Tibial nerve (tissue), 4 donors: Measurements from ENCODE around the gene URB1. TPM values are rescaled to one million over a fixed set of nuclear protein-coding genes. Genes with fewer than 3 reads are reported as not detected.

Source experiments
- DNase-seq, 2 donors: peaks; one replicate each; pipeline ENCODE4 v3.0.0-alpha.2; 2019; ENCODE audit warnings: low spot score in 2 of 2
- H3K27ac ChIP-seq, 4 donors: fragments of 200-600 bp; sonication (generic) in 3 of 4; one replicate each; pipeline ENCODE4 v1.5.1; 2017 to 2019; ENCODE audit warnings: mild to moderate bottlenecking in 1 of 4
- H3K27me3 ChIP-seq, 2 donors: fragments of 200-600 bp; sonication (generic) in 1 of 2; one replicate each; pipeline versions ENCODE4 v1.5.1 to v1.6.0; 2017 to 2019
- H3K36me3 ChIP-seq, 3 donors: fragments of 200-600 bp; sonication (generic); one replicate each; pipeline ENCODE4 v1.5.1; 2018 to 2019
- H3K4me1 ChIP-seq, 4 donors: fragments of 200-600 bp; sonication (generic) in 3 of 4; one replicate each; pipeline ENCODE4 v1.5.1; 2017 to 2019
- H3K4me3 ChIP-seq, 4 donors: fragments of 200-600 bp; sonication (generic) in 3 of 4; one replicate each; pipeline ENCODE4 v1.5.1; 2017 to 2019; ENCODE audit warnings: mild to moderate bottlenecking in 1 of 4, moderate library complexity in 1 of 4
- H3K9me3 ChIP-seq, 4 donors: fragments of 200-600 bp; sonication (generic) in 3 of 4; one replicate each; pipeline ENCODE4 v1.5.1; 2017 to 2019
- CTCF ChIP-seq, 5 experiments: fragments of 200-600 bp in 3 of 5; fragments of 450-650 bp in 2 of 5; sonication (generic) in 3 of 5; IDR thresholded peaks; one replicate each; pipeline ENCODE4 v1.5.1; 2016 to 2019; ENCODE audit warnings: antibody characterized with exemption in 5 of 5, mild to moderate bottlenecking in 3 of 5, moderate library complexity in 2 of 5
- EP300 ChIP-seq, 2 donors: sonication (generic); formaldehyde crosslinking; IDR thresholded peaks; one replicate each; pipeline ENCODE4 v1.6.1; 2017; ENCODE audit warnings: antibody characterized with exemption in 2 of 2, mild to moderate bottlenecking in 1 of 2
- POLR2A ChIP-seq, 2 donors: fragments of 450-650 bp; IDR thresholded peaks; one replicate each; pipeline ENCODE4 v1.6.1; 2017; ENCODE audit warnings: antibody characterized with exemption in 2 of 2, mild to moderate bottlenecking in 2 of 2, moderate library complexity in 2 of 2
- WGBS, 2 donors: methylation state at CpG; one replicate each; pipeline ENCODE4 v1.1.5; 2018; 5-methylcytosine and 5-hydroxymethylcytosine counted together
- total RNA-seq, 4 donors: library from RNA; depleted of rRNA; stranded (reverse); fragments of >200 nt; gene quantifications; one replicate each; pipeline ENCODE4 v1.1.0, GENCODE V29; 2016

The URB1 gene
- total RNA-seq, 4 donors from 2014 or later, result 18.6 to 29.4 (median 22.2) TPM

- no peaks in the 10 kb centered on the region for H3K9me3 ChIP-seq
- H3K4me1 ChIP-seq, result peaks cover 0 to 1% (median 0%) of the 10 kb centered on the region in 4 donors
- TF ChIP-seq EP300 (IDR thresholded peaks at IDR 0.05), result no peak
- no peak for TF ChIP-seq POLR2A (IDR thresholded peaks at IDR 0.05)
- TF ChIP-seq CTCF (IDR thresholded peaks at IDR 0.05), result no peak
- H3K36me3 ChIP-seq, result peaks cover 0 to 14% (median 0%) of the 10 kb centered on the region in 3 donors
- H3K4me3 ChIP-seq, result no peak overlapping the region
- H3K27ac ChIP-seq, result no peak overlapping the region
- no peak for DNase-seq
- no peaks in the 10 kb centered on the region for H3K27me3 ChIP-seq
- WGBS, 2 donors, result 94 to 96% methylated on average over 4 of the region's 4 CpGs
Measured at GRCh38 chr21:32285476-32285875, 107.3 kb downstream of the URB1 start.

DNA sequence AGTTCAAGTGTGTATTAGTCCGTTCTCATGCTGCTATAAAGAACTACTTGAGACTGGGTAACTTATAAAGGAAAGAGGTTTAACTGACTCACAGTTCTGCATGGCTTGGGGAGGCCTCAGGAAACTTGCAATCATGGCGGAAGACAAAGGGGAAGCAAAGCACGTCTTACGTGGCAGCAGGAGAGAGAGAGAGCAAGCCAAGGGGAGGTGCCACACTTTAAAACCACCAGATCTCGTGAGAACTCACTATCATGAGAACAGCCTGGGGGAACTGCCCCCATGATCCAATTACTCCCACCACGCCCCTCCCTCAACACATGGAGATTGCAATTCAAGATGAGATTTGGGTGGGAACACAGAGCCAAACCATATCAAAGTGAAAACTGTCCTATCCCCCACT is 109.8 kb downstream of the URB1 start:
- H3K4me3 ChIP-seq, result no peak overlapping the region
- H3K36me3 ChIP-seq, result peaks cover 0 to 14% (median 0%) of the 10 kb centered on the region in 3 donors
- H3K27me3 ChIP-seq, result no peaks in the 10 kb centered on the region
- 79 to 88% methylated on average over 6 of the region's 6 CpGs for WGBS, 2 donors
- no peak for DNase-seq
- peaks cover 0 to 21% (median 9%) of the 10 kb centered on the region in 4 donors for H3K4me1 ChIP-seq
- no peak overlapping the region for H3K27ac ChIP-seq
- TF ChIP-seq POLR2A (IDR thresholded peaks at IDR 0.05), result no peak
- TF ChIP-seq EP300 (IDR thresholded peaks at IDR 0.05), result no peak
- TF ChIP-seq CTCF (IDR thresholded peaks at IDR 0.05), result no peak
- no peaks in the 10 kb centered on the region for H3K9me3 ChIP-seq

GRCh38 chr21:32281531-32281930 is 111.3 kb downstream of the URB1 start:
- H3K27me3 ChIP-seq, result no peaks in the 10 kb centered on the region
- DNase-seq, result no peak
- H3K4me3 ChIP-seq, result no peak overlapping the region
- H3K4me1 ChIP-seq, result peaks cover 0 to 29% (median 12%) of the 10 kb centered on the region in 4 donors
- no peak for TF ChIP-seq EP300 (IDR thresholded peaks at IDR 0.05)
- no peak for TF ChIP-seq CTCF (IDR thresholded peaks at IDR 0.05)
- no peak for TF ChIP-seq POLR2A (IDR thresholded peaks at IDR 0.05)
- H3K9me3 ChIP-seq, result no peaks in the 10 kb centered on the region
- H3K27ac ChIP-seq, result no peak overlapping the region
- peaks cover 0 to 14% (median 0%) of the 10 kb centered on the region in 3 donors for H3K36me3 ChIP-seq
- 90% methylated on average over 7 of the region's 7 CpGs for WGBS, 2 donors

DNA sequence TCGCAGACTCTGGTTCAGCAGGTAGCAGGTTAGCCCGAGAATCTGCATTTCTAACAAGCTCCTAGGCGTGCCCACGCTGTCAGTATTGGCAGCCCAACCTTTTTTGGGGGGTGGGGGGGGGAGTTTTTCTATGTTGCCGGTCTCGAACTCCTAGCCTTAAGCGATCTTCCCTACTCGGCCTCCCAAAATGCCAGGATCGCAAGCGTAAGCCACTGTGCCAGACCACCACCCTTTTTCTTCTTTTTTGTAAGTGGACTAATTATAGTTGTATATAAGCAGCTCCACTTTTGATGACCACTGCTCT is 113.5 kb downstream of the URB1 start:
- no peak for TF ChIP-seq EP300 (IDR thresholded peaks at IDR 0.05)
- H3K9me3 ChIP-seq, result no peaks in the 10 kb centered on the region
- peaks cover 0 to 29% (median 12%) of the 10 kb centered on the region in 4 donors for H3K4me1 ChIP-seq
- peak overlapping the region; percentile 24 to 88 (median 72) for H3K27ac ChIP-seq
- H3K36me3 ChIP-seq, result peaks cover 0 to 18% (median 0%) of the 10 kb centered on the region in 3 donors
- DNase-seq, result no peak
- no peaks in the 10 kb centered on the region for H3K27me3 ChIP-seq
- peak overlapping the region; percentile 60 to 99 (median 78) for H3K4me3 ChIP-seq
- 5 to 7% methylated on average over 9 to 10 of the region's 10 CpGs for WGBS, 2 donors

DNA sequence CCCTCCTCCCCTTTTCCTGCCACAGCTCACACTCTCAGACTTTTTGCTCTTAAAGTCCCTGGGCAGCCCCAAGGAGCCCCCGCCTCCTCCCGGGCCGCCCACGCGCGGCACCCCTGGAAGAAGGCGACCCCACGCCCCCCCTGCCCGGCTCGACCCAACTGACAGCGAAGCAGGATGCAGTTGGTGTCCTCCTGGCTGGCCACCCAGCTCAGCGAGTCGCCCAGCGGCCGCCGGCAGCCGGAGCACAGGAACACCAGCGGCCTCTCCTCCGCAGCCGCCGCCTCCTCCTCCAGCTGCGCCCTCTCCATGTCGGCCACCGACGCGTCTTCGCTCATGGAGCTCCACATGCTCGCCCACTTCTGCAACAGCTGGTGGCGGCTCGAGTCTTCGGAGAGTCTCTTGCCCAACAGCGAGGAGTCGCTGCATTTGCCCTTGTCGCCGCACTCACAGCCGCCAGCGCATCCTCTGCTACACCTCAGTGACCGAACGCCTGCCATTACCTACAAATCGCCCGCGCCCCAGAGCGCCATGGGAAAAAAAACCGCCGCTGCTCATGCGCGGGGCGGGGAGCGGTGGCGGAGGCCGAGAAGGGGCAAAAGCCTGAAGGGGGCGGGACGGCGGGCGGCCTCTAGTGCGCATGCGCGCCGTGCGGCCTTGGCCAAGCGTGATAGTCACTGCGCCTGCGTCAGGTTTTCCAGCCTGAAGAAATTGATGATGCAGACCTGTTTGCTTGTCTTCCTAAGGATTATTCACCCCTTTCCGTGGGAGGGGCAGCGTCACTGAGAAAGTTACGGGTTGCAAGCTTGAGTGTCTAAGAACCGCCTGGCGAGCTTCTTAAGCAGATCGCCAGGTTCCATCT is 114.1 kb downstream of the URB1 start, which contains the start of gene MIS18A:
MIS18A (minus strand) TSS at position 532 of the 859 bp plus-strand sequence; CDS start at position 497, 35 bp downstream.
- H3K27me3 ChIP-seq, result no peaks in the 10 kb centered on the region
- peak in 1 of 2 donors; percentile 59 for TF ChIP-seq POLR2A (IDR thresholded peaks at IDR 0.05)
- peak; percentile 87 to 96 for TF ChIP-seq EP300 (IDR thresholded peaks at IDR 0.05)
- peak in 2 of 5 experiments; percentile 30 to 61 for TF ChIP-seq CTCF (IDR thresholded peaks at IDR 0.05)
- H3K27ac ChIP-seq, result peak within 1 kb of the TSS; percentile 24 to 88 (median 72)
- H3K4me1 ChIP-seq, result peaks cover 0 to 29% (median 12%) of the 10 kb centered on the region in 4 donors
- DNase-seq, result peak; percentile 89 to 91
- H3K9me3 ChIP-seq, result no peaks in the 10 kb centered on the region
- 1 to 2% methylated on average over 51 to 69 of the region's 69 CpGs for WGBS, 2 donors
- peak within 1 kb of the TSS; percentile 60 to 99 (median 78) for H3K4me3 ChIP-seq
- H3K36me3 ChIP-seq, result peaks cover 0 to 23% (median 0%) of the 10 kb centered on the region in 3 donors
